Activated B cell treated with CpG ODN at 0.5 μM for 24 hours (primary cell): ENCODE results near the gene IGSF21. TPM values are rescaled to one million over a fixed set of nuclear protein-coding genes. Genes with fewer than 3 reads are reported as not detected.

Source experiments
- ATAC-seq: fragments of 200-7000 bp; cut with Tn5 transposase; one replicate; pipeline ENCODE4 v1.10.0; 2021; ENCODE audit warnings: low read depth, mild to moderate bottlenecking, moderate library complexity
- CTCF ChIA-PET: fragments of 350-600 bp; sonication (Branson Sonifier 250); formaldehyde crosslinking; loops from one replicate; lab custom pipeline; 2021; ENCODE audit warnings: antibody characterized with exemption; lab: Charles Lee
- POLR2A ChIA-PET: fragments of 350-600 bp; sonication (Branson Sonifier 250); formaldehyde crosslinking; loops from one replicate; lab custom pipeline; 2021; ENCODE audit warnings: antibody characterized with exemption; lab: Charles Lee
- DNase-seq: peaks from one replicate; pipeline ENCODE4 v3.0.0; 2022
- H3K27ac Mint-ChIP-seq: one replicate; pipeline ENCODE4 v1.8.0; 2020; ENCODE audit warnings: mixed read lengths
- H3K27me3 Mint-ChIP-seq: one replicate; pipeline ENCODE4 v1.8.0; 2021; ENCODE audit warnings: mixed read lengths
- H3K36me3 Mint-ChIP-seq: one replicate; pipeline ENCODE4 v1.8.0; 2021; ENCODE audit warnings: low read depth, mixed read lengths
- H3K4me1 Mint-ChIP-seq: one replicate; pipeline ENCODE4 v1.8.0; 2021; ENCODE audit warnings: mixed read lengths
- H3K4me3 Mint-ChIP-seq: one replicate; pipeline ENCODE4 v1.8.0; 2020; ENCODE audit warnings: mild to moderate bottlenecking, mixed read lengths
- H3K9me3 Mint-ChIP-seq: one replicate; pipeline ENCODE4 v1.8.0; 2020; ENCODE audit warnings: mixed read lengths
- intact Hi-C: fragments of 100-400 bp; cut with micrococcal nuclease; formaldehyde crosslinking; loops from one replicate; pipeline ENCODE4 v1.15.1; 2024
- total RNA-seq: library from RNA; stranded (reverse); gene quantifications from 2 replicates; pipeline ENCODE4 v1.2.3, GENCODE V29; 2022
- TF ChIP-seq, protein P1 (sequence below): fragments of 200-600 bp; IDR thresholded peaks from one replicate; pipeline ENCODE4 v1.8.0; 2022; ENCODE audit warnings: antibody characterized with exemption, mild to moderate bottlenecking

Gene IGSF21
- total RNA-seq, 1 donor from 2014 or later = not detected

DNA sequence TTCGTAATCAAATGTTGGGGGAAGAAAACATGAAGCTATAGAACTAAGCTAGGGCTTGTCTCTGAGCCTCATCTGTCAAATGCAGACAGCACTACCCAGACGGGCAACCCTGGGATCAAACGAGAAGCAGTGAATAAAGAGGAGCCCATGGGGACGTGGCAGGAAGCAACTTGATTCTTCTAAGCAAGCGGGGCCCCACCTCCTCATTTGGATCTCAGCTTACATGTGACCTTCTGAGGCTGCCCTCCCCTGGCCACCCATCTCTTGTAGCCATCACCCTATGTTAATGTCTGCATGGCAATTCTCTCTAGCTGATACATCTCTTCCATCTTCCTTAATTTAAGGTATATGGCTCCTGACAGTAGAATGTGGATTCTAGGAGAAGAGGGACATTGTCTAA, 171.3 kb downstream of the IGSF21 start:
- ChIA-PET CTCF (no interaction called here), POLR2A (no interaction called here)
- Mint-ChIP-seq H3K4me3 (no peak overlapping the region), H3K9me3 (no peaks in the 10 kb centered on the region), H3K27ac (no peak overlapping the region), H3K27me3 (peaks cover 12% of the 10 kb centered on the region), H3K4me1 (no peaks in the 10 kb centered on the region), H3K36me3 (no peaks in the 10 kb centered on the region)
- TF ChIP-seq, protein P1, sequence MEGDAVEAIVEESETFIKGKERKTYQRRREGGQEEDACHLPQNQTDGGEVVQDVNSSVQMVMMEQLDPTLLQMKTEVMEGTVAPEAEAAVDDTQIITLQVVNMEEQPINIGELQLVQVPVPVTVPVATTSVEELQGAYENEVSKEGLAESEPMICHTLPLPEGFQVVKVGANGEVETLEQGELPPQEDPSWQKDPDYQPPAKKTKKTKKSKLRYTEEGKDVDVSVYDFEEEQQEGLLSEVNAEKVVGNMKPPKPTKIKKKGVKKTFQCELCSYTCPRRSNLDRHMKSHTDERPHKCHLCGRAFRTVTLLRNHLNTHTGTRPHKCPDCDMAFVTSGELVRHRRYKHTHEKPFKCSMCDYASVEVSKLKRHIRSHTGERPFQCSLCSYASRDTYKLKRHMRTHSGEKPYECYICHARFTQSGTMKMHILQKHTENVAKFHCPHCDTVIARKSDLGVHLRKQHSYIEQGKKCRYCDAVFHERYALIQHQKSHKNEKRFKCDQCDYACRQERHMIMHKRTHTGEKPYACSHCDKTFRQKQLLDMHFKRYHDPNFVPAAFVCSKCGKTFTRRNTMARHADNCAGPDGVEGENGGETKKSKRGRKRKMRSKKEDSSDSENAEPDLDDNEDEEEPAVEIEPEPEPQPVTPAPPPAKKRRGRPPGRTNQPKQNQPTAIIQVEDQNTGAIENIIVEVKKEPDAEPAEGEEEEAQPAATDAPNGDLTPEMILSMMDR = no peak
- DNase-seq (no peak), ATAC-seq (no peak)
- intact Hi-C loops = no loop called here

DNA sequence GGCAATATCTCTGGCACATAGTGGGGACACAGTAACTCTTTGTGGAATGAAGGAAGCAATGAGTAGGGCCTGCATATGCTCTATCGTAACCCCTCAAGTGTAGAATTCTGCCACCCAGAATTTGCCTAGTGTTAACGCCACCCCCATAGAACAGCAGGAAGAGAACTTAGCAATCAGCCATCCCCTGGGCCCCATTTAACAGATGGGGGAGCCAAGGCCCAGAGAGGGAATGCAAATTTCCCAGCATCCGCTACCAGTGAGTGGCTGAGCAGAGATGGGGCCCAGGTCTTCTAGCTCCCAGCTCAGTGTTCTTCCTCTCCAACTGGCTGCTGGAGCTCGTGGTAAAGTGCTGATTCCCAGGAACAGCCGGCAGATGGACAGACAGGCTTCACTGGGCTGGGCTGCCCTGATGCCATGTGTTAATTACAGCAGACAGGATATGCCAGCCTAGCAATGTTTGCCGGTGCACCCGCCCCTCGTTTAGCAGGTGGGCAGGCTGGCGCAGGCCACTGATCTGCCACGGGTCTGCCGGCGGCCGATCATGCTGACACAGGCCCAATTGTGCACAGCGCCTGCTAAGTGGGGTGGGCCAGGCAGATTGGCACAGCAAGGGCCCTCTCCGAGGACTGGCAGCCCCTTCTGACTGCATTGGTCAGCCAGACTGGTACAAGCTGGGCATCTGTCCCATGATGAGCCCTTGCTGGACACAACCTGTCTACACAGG, 171.9 kb downstream of the IGSF21 start:
- H3K4me3 Mint-ChIP-seq = no peak overlapping the region
- H3K9me3 Mint-ChIP-seq = no peaks in the 10 kb centered on the region
- ChIA-PET POLR2A (no interaction called here), CTCF (no interaction called here)
- intact Hi-C loops = no loop called here
- H3K4me1 Mint-ChIP-seq = no peaks in the 10 kb centered on the region
- TF ChIP-seq, protein P1 = no peak
- H3K27me3 Mint-ChIP-seq = peaks cover 13% of the 10 kb centered on the region
- no peak overlapping the region for H3K27ac Mint-ChIP-seq
- H3K36me3 Mint-ChIP-seq = no peaks in the 10 kb centered on the region
- DNase-seq = no peak
- ATAC-seq = no peak

DNA sequence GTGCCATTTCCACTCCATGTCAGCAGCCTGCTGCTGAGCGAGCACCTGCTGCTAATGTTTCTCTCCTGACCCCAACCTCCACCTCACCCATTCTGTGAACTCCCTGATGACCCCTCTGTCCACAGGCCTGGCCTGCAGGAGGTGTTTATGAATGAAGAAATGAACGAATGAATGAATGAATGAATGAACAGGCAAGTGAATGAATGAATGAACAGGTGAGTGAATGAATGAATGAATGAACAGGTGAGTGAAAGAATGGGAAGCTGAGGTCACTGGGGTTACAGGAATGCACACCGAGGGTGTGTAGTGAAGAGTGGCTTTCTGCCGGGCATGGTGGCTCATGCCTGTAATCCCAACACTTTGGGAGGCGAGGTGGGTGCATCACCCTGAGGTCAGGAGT, 173.4 kb downstream of the IGSF21 start:
- no peak for DNase-seq
- intact Hi-C loops = no loop called here
- Mint-ChIP-seq H3K36me3 (no peaks in the 10 kb centered on the region), H3K27me3 (peaks cover 18% of the 10 kb centered on the region), H3K4me1 (no peaks in the 10 kb centered on the region), H3K4me3 (no peak overlapping the region), H3K27ac (no peak overlapping the region), H3K9me3 (no peaks in the 10 kb centered on the region)
- ChIA-PET CTCF (interaction anchor here (2.0 kb wide), 1 partner anchor 18 kb away, joined by 5 read pairs; no protein-coding TSS in a partner anchor), POLR2A (no interaction called here)
- TF ChIP-seq, protein P1 = no peak
- no peak for ATAC-seq

DNA sequence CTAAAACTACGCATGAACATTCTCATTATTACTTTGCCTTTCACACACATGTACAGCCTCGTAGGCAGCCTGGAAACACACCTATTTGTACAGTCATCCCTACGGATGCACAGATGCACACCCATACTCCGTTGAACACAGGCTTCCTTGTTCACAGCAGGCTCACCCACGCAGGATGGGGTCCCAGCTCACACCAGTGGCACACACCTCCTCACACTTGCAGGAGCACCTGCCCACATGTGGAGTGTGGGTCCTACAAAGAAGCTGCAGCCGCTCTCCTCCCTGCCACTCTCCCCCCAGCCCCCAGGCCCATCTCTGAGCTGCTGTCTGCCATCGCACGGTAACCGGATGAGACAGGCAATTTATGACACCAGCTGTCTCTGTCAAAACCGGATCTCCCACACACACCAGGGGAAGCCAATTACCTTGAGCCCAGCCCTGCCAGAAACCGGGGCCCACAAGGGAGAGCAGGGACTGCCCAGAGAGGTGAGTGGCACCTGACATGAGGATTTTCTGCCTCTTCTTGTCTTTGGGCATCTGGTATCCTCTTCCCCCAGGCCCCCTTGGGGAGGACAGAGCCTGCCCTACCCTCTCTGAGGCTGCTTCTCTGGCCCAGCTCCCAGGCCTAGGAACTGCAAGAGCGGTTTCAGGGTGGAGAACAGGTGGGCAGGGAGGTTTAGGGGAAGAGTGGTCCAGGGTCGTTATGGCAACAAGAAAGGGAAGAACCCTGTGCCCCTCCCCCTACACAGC, 175.4 kb downstream of the IGSF21 start:
- H3K27me3 Mint-ChIP-seq = peaks cover 18% of the 10 kb centered on the region
- no peak overlapping the region for H3K4me3 Mint-ChIP-seq
- H3K36me3 Mint-ChIP-seq = no peaks in the 10 kb centered on the region
- intact Hi-C loops = no loop called here
- H3K4me1 Mint-ChIP-seq = no peaks in the 10 kb centered on the region
- no peaks in the 10 kb centered on the region for H3K9me3 Mint-ChIP-seq
- ATAC-seq (no peak), DNase-seq (no peak)
- POLR2A ChIA-PET = no interaction called here
- TF ChIP-seq, protein P1 = no peak
- no peak overlapping the region for H3K27ac Mint-ChIP-seq
- CTCF ChIA-PET = no interaction called here

DNA sequence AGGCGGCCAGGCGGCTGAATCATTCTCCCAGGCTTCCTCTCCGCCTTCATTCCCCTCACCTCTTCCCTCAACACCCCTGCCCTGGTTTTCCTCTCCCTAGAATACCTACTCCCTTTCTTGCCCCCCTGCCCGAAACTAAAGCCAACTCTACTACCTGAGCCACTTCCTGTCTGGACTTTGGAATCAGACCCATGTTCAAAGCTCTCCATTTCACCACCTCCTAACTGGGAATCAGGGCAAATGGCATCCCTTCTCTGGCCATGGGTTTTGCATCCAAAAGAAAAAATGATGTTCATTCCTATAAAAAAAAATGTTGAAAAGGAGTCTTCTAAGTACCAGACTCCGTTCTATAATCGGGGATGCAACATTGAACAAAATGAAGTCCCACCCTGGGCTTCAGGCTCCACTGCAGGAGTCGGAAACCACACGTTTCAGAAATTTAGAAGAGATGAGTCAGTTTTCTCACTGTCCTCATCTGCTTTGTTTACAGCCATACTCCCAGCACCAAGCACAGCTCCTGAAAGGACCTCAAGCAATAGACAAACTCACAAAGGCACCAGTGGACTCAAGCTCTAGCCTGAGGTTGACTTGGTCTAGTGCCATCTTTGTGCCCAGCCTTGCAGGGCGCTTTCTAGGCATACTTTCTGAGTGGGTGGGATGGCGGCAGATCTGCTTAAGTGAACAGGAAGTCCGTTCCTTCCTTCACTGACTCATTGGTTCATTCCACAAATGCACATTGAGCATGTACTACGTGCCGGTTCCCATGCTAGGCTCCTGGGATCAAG, 176.2 kb downstream of the IGSF21 start:
- DNase-seq = no peak
- Mint-ChIP-seq H3K4me3 (no peak overlapping the region), H3K4me1 (no peaks in the 10 kb centered on the region), H3K27ac (no peak overlapping the region), H3K36me3 (no peaks in the 10 kb centered on the region), H3K27me3 (peaks cover 18% of the 10 kb centered on the region), H3K9me3 (no peaks in the 10 kb centered on the region)
- ATAC-seq = no peak
- intact Hi-C loops = no loop called here
- TF ChIP-seq, protein P1 = no peak
- ChIA-PET POLR2A (no interaction called here), CTCF (no interaction called here)
